HepG2 (cell line): Measurements from ENCODE around the gene C5orf47. TPM values are rescaled to one million over a fixed set of nuclear protein-coding genes. Genes with fewer than 3 reads are reported as not detected.

Experiments used
- AGO2 ChIP-seq: fragments of 200-400 bp; formaldehyde crosslinking; optimal IDR thresholded peaks from 2 replicates; pipeline ENCODE3; 2017; ENCODE audit warnings: mild to moderate bottlenecking, low read depth, low read length, moderate library complexity
- BRD4 ChIP-seq: sonication (generic); formaldehyde crosslinking; IDR thresholded peaks from 2 replicates; pipeline ENCODE4 v1.4.0; 2020; ENCODE audit warnings: missing genetic modification reagents
- CHD4 ChIP-seq: fragments of 200-600 bp; sonication (generic); IDR thresholded peaks from 2 replicates; pipeline ENCODE4 v1.7.0; 2017; ENCODE audit warnings: mild to moderate bottlenecking, low read length, borderline replicate concordance
- CREM ChIP-seq, 2 experiments: sonication (generic) in 1 of 2; formaldehyde crosslinking in 1 of 2; IDR thresholded peaks; 2 replicates each; pipeline versions ENCODE4 v1.4.0 to v1.6.1; 2016 to 2020; ENCODE audit warnings: antibody characterized with exemption in 1 of 2, mild to moderate bottlenecking in 1 of 2, missing genetic modification reagents in 1 of 2
- FOXP1 ChIP-seq, 2 experiments: fragments of 450-650 bp in 1 of 2; IDR thresholded peaks; 2 replicates each; pipeline ENCODE4 v1.6.1; 2017 to 2018; ENCODE audit warnings: antibody characterized with exemption in 1 of 2
- GLI4 ChIP-seq: sonication (generic); formaldehyde crosslinking; IDR thresholded peaks from 2 replicates; pipeline ENCODE4 v1.5.1; 2020; ENCODE audit warnings: missing genetic modification reagents, mild to moderate bottlenecking, moderate library complexity, borderline replicate concordance
- ISL2 ChIP-seq: sonication (generic); formaldehyde crosslinking; IDR thresholded peaks from 2 replicates; pipeline ENCODE4 v1.5.0; 2020; ENCODE audit warnings: missing genetic modification reagents
- KAT8 ChIP-seq: IDR thresholded peaks from 2 replicates; pipeline ENCODE4 v1.6.1; 2016; ENCODE audit warnings: missing genetic modification reagents, missing compliant biosample characterization
- MBD4 ChIP-seq: IDR thresholded peaks from 2 replicates; pipeline ENCODE4 v1.6.1; 2012; ENCODE audit warnings: low read length, inconsistent platforms, borderline replicate concordance
- RARA ChIP-seq: IDR thresholded peaks from 2 replicates; pipeline ENCODE4 v1.6.1; 2016; ENCODE audit warnings: missing genetic modification reagents, missing compliant biosample characterization
- RXRB ChIP-seq: IDR thresholded peaks from 2 replicates; pipeline ENCODE4 v1.6.1; 2016; ENCODE audit warnings: borderline replicate concordance, missing genetic modification reagents, missing compliant biosample characterization
- SOX6 ChIP-seq, 2 experiments: fragments of 450-650 bp in 1 of 2; sonication (generic) in 1 of 2; formaldehyde crosslinking in 1 of 2; IDR thresholded peaks; 2 replicates each; pipeline versions ENCODE4 v1.4.0 to v1.6.1; 2017 to 2020; ENCODE audit warnings: antibody characterized with exemption in 1 of 2, mild to moderate bottlenecking in 1 of 2, missing genetic modification reagents in 1 of 2
- SP1 ChIP-seq, 2 experiments: fragments of 450-650 bp in 1 of 2; sonication (generic) in 1 of 2; formaldehyde crosslinking in 1 of 2; IDR thresholded peaks; 2 replicates each; pipeline versions ENCODE4 v1.4.0 to v1.6.1; 2016 to 2020; ENCODE audit warnings: missing genetic modification reagents in 1 of 2
- TMF1 ChIP-seq: sonication (generic); formaldehyde crosslinking; IDR thresholded peaks from 2 replicates; pipeline ENCODE4 v1.8.1; 2022; ENCODE audit warnings: low read depth, missing genetic modification reagents
- ZNF264 ChIP-seq: sonication (generic); formaldehyde crosslinking; IDR thresholded peaks from 2 replicates; pipeline ENCODE4 v1.4.0; 2020; ENCODE audit warnings: missing genetic modification reagents
- ZNF558 ChIP-seq: sonication (generic); formaldehyde crosslinking; IDR thresholded peaks from 2 replicates; pipeline ENCODE4 v1.9.0; 2022; ENCODE audit warnings: mild to moderate bottlenecking, missing genetic modification reagents, borderline replicate concordance
- polyA plus RNA-seq, 8 experiments: library from polyadenylated mRNA; depleted of rRNA in 3 of 8; stranded (reverse) in 7 of 8; unstranded in 1 of 8; fragments of >200 nt; fragmentation: Illumina TruSeq in 4 of 8; extraction: Trizol in 4 of 8; gene quantifications; 2 replicates each; pipeline versions ENCODE4 v1.2.1 to v1.2.3, GENCODE V29; 2011 to 2016; ENCODE audit warnings: low read depth in 4 of 8, missing spikeins in 1 of 8, mixed read lengths in 1 of 8; ENCODE audit not compliant: insufficient read depth in 1 of 8
- total RNA-seq, 5 experiments: library from RNA; depleted of rRNA; stranded (reverse); fragments of >200 nt; fragmentation: Illumina TruSeq; extraction: Trizol; gene quantifications; 2 replicates each; pipeline ENCODE4 v1.2.3, GENCODE V29; 2016; ENCODE audit warnings: low read depth in 1 of 5
- TF ChIP-seq, protein P1 (sequence below): sonication (generic); formaldehyde crosslinking; IDR thresholded peaks from 2 replicates; pipeline ENCODE4 v1.4.0; 2020; ENCODE audit warnings: missing genetic modification reagents, mild to moderate bottlenecking, borderline replicate concordance
- TF ChIP-seq, protein P2 (sequence below): sonication (generic); formaldehyde crosslinking; conservative IDR thresholded peaks from 2 replicates; pipeline ENCODE4 v1.4.0; 2020; ENCODE audit warnings: mild to moderate bottlenecking, missing genetic modification reagents, moderate library complexity
- TF ChIP-seq, protein P3 (sequence below): sonication (generic); formaldehyde crosslinking; IDR thresholded peaks from 2 replicates; pipeline ENCODE4 v1.5.1; 2020; ENCODE audit warnings: mild to moderate bottlenecking, missing genetic modification reagents, borderline replicate concordance

Gene C5orf47
- total and polyA plus RNA-seq, 2 of the 13 experiments (the other 11 are each of a cell fraction or from before 2014, with no cell fraction given), result not detected

DNA sequence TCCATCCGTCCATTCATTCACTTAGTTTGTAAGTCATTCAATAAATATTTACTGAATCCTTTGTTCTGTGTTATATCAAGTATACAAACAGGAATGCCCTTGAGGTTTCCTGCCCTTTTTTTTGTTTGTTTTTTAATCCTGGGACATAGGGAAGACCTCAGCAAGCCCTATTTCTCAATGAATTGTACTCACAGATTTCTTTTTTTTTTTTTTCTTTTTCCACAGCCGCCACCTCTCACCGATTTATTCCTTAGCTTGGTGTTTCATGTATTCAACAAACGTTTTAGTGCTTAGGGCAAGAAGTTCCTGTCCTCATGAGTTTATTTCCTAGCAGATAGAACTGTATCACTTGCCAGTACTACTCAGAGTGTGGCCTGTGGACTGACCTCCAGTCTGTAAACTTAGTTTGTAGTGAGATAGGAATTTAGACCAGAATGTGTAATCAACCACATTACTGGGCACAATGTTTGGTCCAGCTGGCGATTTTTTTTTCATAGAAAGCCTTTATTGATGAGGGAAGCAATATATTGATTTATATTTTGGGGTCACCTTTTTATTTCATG lies 35.4 kb upstream of the C5orf47 start (continued):
- peak; percentile 56; the same call in 1 of the 2 replicates for TF ChIP-seq FOXP1 (IDR thresholded peaks at IDR 0.05)
- TF ChIP-seq FOXP1 (CRISPR knock-in tag; IDR thresholded peaks at IDR 0.05), result peak; percentile 80
- peak; percentile 62; the same call in 1 of the 2 replicates for TF ChIP-seq CHD4
- TF ChIP-seq TMF1 (CRISPR knock-in tag), result no peak
- TF ChIP-seq KAT8, result peak; percentile 36; the same call in 1 of the 2 replicates
- 0 out of 2 replicates have a peak, but pooled peaks have one; percentile 35 for TF ChIP-seq MBD4
- peak; percentile 62; the same call in 1 of the 2 replicates for TF ChIP-seq CREM (IDR thresholded peaks at IDR 0.05)
- no peak for TF ChIP-seq CREM (CRISPR knock-in tag; IDR thresholded peaks at IDR 0.05)
- peak; percentile 69 for TF ChIP-seq RXRB (CRISPR knock-in tag)
- TF ChIP-seq RARA (CRISPR knock-in tag), result peak; percentile 68
- no peak for TF ChIP-seq GLI4 (CRISPR knock-in tag)
- TF ChIP-seq, protein P1, sequence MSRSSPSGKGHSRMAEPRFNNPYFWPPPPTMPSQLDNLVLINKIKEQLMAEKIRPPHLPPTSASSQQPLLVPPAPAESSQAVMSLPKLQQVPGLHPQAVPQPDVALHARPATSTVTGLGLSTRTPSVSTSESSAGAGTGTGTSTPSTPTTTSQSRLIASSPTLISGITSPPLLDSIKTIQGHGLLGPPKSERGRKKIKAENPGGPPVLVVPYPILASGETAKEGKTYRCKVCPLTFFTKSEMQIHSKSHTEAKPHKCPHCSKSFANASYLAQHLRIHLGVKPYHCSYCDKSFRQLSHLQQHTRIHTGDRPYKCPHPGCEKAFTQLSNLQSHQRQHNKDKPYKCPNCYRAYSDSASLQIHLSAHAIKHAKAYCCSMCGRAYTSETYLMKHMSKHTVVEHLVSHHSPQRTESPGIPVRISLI (CRISPR knock-in tag), result peak; percentile 85
- TF ChIP-seq ZNF558 (CRISPR knock-in tag), result no peak
- peak; percentile 84 for TF ChIP-seq ISL2 (CRISPR knock-in tag)
- TF ChIP-seq BRD4 (CRISPR knock-in tag), result no peak
- TF ChIP-seq, protein P2, sequence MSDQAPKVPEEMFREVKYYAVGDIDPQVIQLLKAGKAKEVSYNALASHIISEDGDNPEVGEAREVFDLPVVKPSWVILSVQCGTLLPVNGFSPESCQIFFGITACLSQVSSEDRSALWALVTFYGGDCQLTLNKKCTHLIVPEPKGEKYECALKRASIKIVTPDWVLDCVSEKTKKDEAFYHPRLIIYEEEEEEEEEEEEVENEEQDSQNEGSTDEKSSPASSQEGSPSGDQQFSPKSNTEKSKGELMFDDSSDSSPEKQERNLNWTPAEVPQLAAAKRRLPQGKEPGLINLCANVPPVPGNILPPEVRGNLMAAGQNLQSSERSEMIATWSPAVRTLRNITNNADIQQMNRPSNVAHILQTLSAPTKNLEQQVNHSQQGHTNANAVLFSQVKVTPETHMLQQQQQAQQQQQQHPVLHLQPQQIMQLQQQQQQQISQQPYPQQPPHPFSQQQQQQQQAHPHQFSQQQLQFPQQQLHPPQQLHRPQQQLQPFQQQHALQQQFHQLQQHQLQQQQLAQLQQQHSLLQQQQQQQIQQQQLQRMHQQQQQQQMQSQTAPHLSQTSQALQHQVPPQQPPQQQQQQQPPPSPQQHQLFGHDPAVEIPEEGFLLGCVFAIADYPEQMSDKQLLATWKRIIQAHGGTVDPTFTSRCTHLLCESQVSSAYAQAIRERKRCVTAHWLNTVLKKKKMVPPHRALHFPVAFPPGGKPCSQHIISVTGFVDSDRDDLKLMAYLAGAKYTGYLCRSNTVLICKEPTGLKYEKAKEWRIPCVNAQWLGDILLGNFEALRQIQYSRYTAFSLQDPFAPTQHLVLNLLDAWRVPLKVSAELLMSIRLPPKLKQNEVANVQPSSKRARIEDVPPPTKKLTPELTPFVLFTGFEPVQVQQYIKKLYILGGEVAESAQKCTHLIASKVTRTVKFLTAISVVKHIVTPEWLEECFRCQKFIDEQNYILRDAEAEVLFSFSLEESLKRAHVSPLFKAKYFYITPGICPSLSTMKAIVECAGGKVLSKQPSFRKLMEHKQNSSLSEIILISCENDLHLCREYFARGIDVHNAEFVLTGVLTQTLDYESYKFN (CRISPR knock-in tag), result peak; percentile 79
- TF ChIP-seq SP1 (IDR thresholded peaks at IDR 0.05), result no peak
- no peak for TF ChIP-seq SP1 (CRISPR knock-in tag; IDR thresholded peaks at IDR 0.05)
- TF ChIP-seq SOX6 (IDR thresholded peaks at IDR 0.05), result no peak
- TF ChIP-seq SOX6 (CRISPR knock-in tag; IDR thresholded peaks at IDR 0.05), result peak; percentile 84
- TF ChIP-seq, protein P3, sequence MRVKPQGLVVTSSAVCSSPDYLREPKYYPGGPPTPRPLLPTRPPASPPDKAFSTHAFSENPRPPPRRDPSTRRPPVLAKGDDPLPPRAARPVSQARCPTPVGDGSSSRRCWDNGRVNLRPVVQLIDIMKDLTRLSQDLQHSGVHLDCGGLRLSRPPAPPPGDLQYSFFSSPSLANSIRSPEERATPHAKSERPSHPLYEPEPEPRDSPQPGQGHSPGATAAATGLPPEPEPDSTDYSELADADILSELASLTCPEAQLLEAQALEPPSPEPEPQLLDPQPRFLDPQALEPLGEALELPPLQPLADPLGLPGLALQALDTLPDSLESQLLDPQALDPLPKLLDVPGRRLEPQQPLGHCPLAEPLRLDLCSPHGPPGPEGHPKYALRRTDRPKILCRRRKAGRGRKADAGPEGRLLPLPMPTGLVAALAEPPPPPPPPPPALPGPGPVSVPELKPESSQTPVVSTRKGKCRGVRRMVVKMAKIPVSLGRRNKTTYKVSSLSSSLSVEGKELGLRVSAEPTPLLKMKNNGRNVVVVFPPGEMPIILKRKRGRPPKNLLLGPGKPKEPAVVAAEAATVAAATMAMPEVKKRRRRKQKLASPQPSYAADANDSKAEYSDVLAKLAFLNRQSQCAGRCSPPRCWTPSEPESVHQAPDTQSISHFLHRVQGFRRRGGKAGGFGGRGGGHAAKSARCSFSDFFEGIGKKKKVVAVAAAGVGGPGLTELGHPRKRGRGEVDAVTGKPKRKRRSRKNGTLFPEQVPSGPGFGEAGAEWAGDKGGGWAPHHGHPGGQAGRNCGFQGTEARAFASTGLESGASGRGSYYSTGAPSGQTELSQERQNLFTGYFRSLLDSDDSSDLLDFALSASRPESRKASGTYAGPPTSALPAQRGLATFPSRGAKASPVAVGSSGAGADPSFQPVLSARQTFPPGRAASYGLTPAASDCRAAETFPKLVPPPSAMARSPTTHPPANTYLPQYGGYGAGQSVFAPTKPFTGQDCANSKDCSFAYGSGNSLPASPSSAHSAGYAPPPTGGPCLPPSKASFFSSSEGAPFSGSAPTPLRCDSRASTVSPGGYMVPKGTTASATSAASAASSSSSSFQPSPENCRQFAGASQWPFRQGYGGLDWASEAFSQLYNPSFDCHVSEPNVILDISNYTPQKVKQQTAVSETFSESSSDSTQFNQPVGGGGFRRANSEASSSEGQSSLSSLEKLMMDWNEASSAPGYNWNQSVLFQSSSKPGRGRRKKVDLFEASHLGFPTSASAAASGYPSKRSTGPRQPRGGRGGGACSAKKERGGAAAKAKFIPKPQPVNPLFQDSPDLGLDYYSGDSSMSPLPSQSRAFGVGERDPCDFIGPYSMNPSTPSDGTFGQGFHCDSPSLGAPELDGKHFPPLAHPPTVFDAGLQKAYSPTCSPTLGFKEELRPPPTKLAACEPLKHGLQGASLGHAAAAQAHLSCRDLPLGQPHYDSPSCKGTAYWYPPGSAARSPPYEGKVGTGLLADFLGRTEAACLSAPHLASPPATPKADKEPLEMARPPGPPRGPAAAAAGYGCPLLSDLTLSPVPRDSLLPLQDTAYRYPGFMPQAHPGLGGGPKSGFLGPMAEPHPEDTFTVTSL (CRISPR knock-in tag), result peak; percentile 76; the same call in 1 of the 2 replicates
- no peak for TF ChIP-seq AGO2
- TF ChIP-seq ZNF264 (CRISPR knock-in tag), result peak; percentile 68
